AG09319 (cell line): ENCODE measurements around the gene PPP1R3C.

Source experiments
- DNase-seq: peaks from one replicate; pipeline ENCODE4 v3.0.0-alpha.2; 2010; ENCODE audit warnings: low read depth; ENCODE audit errors: extremely low read depth
- TF ChIP-seq, protein P1 (sequence below): IDR thresholded peaks from 2 replicates; pipeline ENCODE4 v1.5.1; 2011; ENCODE audit warnings: low read depth, mild to moderate bottlenecking, inconsistent platforms, low read length, moderate library complexity

Gene PPP1R3C

DNA sequence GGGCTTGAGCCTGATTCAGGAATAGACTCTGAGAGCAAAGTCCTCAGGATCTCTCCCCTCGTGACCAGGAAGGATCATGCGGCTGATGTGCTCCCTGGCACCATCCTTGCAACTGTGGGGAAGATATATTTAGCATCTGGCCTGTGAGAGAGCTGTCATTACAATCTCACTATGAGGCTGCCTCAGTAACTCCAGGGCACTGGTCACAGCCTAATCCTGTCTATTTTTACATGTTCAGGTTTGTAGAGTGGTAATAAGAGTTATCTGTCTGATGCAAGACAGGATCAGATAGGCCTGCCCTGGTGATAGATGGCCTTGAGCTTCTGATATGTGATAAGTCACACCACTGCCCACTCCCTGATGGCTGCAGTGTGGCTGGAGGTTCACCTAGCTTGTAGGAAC lies 50.7 kb downstream of the PPP1R3C start:
- TF ChIP-seq, protein P1, sequence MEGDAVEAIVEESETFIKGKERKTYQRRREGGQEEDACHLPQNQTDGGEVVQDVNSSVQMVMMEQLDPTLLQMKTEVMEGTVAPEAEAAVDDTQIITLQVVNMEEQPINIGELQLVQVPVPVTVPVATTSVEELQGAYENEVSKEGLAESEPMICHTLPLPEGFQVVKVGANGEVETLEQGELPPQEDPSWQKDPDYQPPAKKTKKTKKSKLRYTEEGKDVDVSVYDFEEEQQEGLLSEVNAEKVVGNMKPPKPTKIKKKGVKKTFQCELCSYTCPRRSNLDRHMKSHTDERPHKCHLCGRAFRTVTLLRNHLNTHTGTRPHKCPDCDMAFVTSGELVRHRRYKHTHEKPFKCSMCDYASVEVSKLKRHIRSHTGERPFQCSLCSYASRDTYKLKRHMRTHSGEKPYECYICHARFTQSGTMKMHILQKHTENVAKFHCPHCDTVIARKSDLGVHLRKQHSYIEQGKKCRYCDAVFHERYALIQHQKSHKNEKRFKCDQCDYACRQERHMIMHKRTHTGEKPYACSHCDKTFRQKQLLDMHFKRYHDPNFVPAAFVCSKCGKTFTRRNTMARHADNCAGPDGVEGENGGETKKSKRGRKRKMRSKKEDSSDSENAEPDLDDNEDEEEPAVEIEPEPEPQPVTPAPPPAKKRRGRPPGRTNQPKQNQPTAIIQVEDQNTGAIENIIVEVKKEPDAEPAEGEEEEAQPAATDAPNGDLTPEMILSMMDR, result no peak
- DNase-seq, result no peak

DNA sequence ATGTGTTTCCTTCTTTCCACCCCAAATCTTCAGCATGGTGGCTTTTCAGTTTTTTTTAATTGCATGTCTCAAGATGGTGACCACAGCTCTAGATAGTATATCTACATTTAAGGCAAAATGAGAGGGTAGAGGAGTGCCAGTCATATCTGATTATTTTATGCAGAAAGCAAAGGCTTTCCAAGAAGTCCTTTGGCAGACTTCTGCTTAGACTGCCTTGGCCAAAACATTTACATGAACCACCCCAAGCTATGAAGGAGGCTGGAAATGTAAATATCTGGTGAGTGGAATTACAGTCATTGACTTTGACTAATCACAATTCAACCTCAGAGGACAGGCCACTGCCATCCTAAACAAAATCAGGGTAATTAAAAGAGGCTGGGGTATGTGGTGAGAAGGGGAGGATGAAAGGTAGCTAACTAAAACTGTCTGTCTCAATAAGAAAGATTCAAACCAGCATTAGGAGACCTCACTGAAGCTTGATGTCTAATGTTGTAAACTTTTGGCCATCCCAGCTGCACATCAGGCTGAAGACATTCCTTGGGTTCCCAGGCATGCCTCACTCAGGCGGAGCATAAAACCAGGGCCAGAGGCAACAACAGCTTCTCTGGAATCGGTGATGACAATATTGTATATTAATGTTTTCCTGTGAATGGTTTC lies 53.4 kb downstream of the PPP1R3C start:
- TF ChIP-seq, protein P1, result no peak
- peak; percentile 92 for DNase-seq
